ENCODE results near the gene SMIM7.

GRCh38 chr19:16628984-16629691 is 30.8 kb downstream of the SMIM7 start:
- no peak for TF ChIP-seq GATA2 (IDR thresholded peaks at IDR 0.05; ENCODE audit: low read depth, low read length)
- no peak for TF ChIP-seq GATA3 (IDR thresholded peaks at IDR 0.05; ENCODE audit: low read depth, low read length)

All from SH-SY5Y (cell line).